ENCODE results near the gene CERT1.
"Not testable (repeated sequence)": the region's sequence is repeated elsewhere in the genome, so short reads cannot be mapped to it uniquely, and the experiment has no call there.

The CERT1 gene

DNA sequence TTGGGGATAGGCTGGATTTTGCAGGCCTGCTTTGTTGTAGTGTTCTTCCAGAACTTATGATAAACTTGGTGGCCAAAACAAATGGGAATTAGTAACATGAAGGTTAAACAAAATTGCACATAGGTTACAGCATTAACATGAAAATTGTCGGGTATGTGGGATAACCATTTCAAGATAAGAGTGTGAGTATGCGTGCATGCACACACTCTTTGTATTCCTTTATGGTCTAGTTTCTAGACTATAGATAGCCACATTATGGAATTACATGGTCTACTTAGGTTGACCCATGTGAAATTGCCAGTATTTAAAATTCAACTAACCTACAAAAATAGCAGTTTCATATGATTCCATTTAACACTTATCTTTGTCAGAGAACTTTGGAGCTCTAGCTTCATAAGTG lies 173.0 kb downstream of the CERT1 start:
- DNase-seq, result no peak

DNA sequence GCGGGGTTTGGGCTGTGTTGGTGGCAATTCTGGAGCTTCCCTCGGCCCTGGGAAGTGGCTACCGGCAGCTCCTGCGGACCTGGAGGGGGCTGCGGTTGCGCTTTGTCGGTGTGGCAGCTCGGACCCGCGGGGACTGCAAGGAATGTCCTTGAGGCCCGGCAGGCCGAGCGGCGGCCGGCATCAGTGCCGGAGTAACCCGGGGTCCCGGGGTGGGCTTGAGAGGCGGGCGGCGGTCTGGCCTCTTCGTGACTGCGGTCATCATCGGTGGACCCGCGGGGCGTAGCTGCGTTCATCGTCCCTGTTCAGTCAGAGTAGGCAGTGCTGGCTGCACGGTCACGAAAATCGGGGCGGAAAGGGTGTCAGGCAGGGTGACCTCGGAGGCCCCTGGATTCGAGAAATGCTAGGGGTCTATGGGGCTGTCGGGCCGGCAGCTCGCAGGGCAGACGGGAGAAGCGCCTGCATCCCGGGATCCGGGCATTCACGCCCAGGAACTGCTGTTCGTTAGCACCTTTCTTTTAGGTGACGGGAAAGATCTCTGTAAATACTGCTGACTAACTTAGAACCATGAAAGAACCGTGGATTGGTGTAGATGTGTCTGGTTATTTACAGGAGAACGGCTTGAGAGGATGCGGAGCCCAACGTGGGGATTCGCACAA lies 173.9 kb downstream of the CERT1 start:
- peak; percentile 5 for DNase-seq

DNA sequence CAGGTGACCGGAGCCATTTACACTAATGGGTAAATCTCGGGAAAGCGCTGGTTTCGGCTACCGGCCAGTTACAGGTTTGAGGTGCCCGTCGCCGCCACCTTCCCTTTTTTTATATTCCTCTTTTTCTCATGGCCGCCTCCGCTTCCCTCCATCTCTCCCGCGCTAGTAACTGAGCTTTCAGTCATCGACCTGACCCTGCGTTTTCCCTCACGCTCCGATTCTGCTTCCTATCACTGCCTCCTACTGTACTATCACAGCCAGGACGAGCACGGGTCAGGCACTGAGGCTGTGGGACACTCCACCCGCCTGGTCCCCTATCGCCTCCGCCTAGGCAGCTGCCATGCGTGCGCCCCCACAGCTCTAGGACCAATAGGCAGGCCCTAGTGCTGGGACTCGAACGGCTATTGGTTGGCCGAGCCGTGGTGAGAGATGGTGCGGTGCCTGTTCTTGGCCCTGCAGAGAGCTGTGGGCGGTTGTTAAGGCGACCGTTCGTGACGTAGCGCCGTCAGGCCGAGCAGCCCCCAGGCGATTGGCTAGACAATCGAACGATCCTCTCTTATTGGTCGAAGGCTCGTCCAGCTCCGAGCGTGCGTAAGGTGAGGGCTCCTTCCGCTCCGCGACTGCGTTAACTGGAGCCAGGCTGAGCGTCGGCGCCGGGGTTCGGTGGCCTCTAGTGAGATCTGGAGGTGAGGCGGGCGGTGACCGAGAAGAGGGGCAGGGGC lies 174.7 kb downstream of the CERT1 start, which contains the start of gene HMGCR:
HMGCR (plus strand) TSS at position 606 of the 722 bp plus-strand sequence. CDS start 5,386 bp downstream, outside the sequence.
- DNase-seq, result peak; percentile 96

DNA sequence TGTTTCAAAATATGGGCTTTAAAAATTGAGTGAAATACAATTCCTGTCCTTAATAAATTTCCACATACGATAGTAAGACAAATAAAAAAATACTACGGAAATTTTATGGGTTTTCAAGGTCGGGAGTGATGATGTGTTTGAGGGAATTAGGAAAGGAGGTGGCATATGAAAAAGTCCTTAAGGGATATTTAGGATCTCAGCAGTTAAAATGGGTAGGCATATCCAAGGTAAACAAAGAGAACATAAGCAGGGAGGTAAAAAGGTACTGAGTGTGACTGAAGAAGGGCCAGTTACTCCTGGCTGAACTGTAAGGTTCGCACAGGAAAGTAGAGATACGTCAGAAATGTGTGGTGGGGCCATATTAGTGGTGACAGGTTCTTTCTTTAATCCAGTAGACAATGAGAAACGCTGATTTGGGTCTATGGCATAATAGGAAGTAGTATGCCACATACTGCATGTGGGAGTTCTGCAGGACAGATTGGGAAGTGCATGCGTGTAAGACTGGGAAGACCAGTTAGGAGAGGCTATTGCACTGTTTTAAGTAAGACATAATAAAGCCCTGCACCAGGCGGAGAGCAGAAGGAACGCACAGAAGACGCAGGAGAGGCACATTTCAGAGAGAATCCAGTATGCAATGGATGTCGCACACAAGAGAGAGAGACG lies 175.3 kb downstream of the CERT1 start:
- DNase-seq, result peak; percentile 12

DNA sequence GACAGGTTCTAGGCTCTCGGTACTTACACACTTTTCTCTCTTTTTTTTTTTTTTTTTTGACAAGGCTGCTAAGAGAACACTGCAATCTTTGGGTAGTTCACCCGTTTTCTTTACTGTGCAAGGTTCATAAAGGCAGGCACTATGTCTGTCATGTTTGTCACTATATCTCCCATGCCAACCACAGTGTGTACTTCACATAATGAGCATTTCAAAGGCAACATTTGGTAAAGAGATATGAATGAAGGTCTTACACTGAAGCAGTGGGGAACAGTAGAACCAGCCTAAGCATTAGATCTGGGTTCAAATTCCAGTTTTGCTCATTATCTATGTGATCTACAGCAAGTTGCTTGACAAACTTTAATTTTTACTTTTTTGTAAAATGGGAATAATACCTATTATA lies 175.9 kb downstream of the CERT1 start:
- DNase-seq, result no peak

DNA sequence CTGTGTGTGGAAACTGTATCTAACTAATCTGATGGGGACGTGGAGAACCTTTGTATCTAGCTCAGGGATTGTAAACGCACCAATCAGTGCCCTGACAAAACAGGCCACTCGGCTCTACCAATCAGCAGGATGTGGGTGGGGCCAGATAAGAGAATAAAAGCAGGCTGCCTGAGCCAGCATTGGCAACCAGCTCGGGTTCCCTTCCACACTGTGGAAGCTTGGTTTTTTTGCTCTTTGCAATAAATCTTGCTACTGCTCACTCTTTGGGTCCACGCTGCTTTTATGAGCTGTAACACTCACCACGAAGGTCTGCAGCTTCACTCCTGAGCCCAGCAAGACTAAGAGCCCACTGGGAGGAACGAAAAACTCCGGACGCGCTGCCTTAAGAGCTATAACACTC lies 177.0 kb downstream of the CERT1 start:
- DNase-seq, result not testable (repeated sequence)

DNA sequence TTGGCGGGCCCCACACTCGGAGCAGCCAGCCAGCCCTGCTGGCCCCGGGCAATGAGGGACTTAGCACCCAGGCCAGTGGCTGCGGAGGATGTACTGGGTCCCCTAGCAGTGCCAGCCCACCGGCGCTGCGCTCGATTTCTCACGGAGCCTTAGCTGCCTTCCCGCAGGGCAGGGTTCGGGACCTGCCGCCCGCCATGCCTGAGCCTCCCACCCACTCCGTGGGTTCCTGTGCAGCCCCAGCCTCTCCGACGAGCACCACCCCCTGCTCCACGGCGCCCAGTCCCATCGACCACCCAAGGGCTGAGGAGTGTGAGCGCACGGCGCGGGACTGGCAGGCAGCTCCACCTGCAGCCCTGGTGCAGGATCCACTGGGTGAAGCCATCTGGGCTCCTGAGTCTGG lies 177.7 kb downstream of the CERT1 start:
- DNase-seq, result not testable (repeated sequence)

GRCh38 chr5:75331095-75332090 lies 180.0 kb downstream of the CERT1 start:
- DNase-seq, result no peak

DNA sequence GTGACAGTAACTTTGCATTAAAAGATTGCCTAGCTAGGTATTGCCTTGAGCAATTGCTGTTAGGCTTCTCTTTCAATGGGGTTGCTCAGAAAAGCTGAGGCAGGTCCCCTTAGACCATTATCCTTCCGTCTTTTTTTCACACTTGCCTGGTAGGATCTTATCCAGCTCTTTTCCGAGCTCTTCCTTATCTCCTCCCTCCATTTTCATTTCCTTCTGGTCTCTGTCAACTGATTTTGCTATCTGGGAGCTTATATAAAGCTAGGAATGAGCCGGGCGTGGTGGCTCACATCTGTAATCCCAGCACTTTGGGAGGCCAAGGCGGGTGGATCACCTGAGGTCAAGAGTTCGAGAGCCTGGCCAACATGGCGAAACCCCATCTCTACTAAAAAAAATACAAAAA lies 181.0 kb downstream of the CERT1 start:
- no peak for DNase-seq

All from activated T-cell treated with anti-CD3 and anti-CD28 coated beads for 4 hours (primary cell).